Upper lobe of left lung (tissue), 4 donors: ENCODE measurements around the gene TPR.

Source experiments
- CTCF ChIP-seq, 6 experiments: fragments of 450-650 bp in 4 of 6; fragments of 200-600 bp in 2 of 6; sonication (generic) in 2 of 6; IDR thresholded peaks; one replicate each; pipeline ENCODE4 v1.5.1; 2016 to 2019; ENCODE audit warnings: antibody characterized with exemption in 6 of 6
- POLR2A ChIP-seq, 4 donors: fragments of 450-650 bp; IDR thresholded peaks; one replicate each; pipeline ENCODE4 v1.5.1; 2016 to 2017; ENCODE audit warnings: antibody characterized with exemption in 4 of 4, mild to moderate bottlenecking in 2 of 4
- POLR2AphosphoS5 ChIP-seq, 2 donors: sonication (generic); formaldehyde crosslinking; IDR thresholded peaks; one replicate each; pipeline ENCODE4 v1.5.1; 2017; ENCODE audit warnings: antibody characterized with exemption in 2 of 2

GRCh38 chr1:186327331-186327730, 47.7 kb downstream of the TPR start:
- TF ChIP-seq POLR2A (IDR thresholded peaks at IDR 0.05) (no peak), CTCF (IDR thresholded peaks at IDR 0.05) (no peak), POLR2AphosphoS5 (IDR thresholded peaks at IDR 0.05) (no peak)
